GM21515 (cell line): ENCODE measurements around the gene SPOCK1.
"Not testable (repeated sequence)": the region's sequence is repeated elsewhere in the genome, so short reads cannot be mapped to it uniquely, and the experiment has no call there.

ENCODE experiments used
- ATAC-seq: cut with Tn5 transposase; IDR thresholded peaks from one replicate; pipeline ENCODE4 v1.9.1; 2021; ENCODE audit not compliant: unreplicated experiment

Gene SPOCK1

GRCh38 chr5:137233726-137234125, 265.4 kb downstream of the SPOCK1 start:
- ATAC-seq: no peak

- ATAC-seq: not testable (repeated sequence)
These were observed 265.8 kb downstream of the SPOCK1 start for GRCh38 chr5:137233304-137233703.

GRCh38 chr5:137231540-137231939, 267.6 kb downstream of the SPOCK1 start:
- no peak for ATAC-seq

GRCh38 chr5:137228816-137229215, 270.3 kb downstream of the SPOCK1 start:
- no peak for ATAC-seq

GRCh38 chr5:137226081-137226480, 273.0 kb downstream of the SPOCK1 start:
- no peak for ATAC-seq

- ATAC-seq: no peak
These were observed 275.5 kb downstream of the SPOCK1 start for GRCh38 chr5:137223324-137224295.

- ATAC-seq: no peak
These were observed 277.2 kb downstream of the SPOCK1 start for GRCh38 chr5:137221943-137222342.

- ATAC-seq: peak; percentile 86
These were observed 278.6 kb downstream of the SPOCK1 start for GRCh38 chr5:137220523-137220927.

GRCh38 chr5:137218896-137219295, 280.2 kb downstream of the SPOCK1 start:
- no peak for ATAC-seq

GRCh38 chr5:137218471-137218870, 280.7 kb downstream of the SPOCK1 start:
- no peak for ATAC-seq

- ATAC-seq: no peak
These were observed 281.4 kb downstream of the SPOCK1 start for GRCh38 chr5:137217599-137218200.

GRCh38 chr5:137216976-137217598, 282.0 kb downstream of the SPOCK1 start:
- no peak for ATAC-seq

GRCh38 chr5:137215780-137216179, 283.3 kb downstream of the SPOCK1 start:
- no peak for ATAC-seq

- ATAC-seq: no peak
These were observed 283.9 kb downstream of the SPOCK1 start for GRCh38 chr5:137215261-137215660.

GRCh38 chr5:137214446-137215189, 284.5 kb downstream of the SPOCK1 start:
- ATAC-seq: no peak

- ATAC-seq: no peak
These were observed 286.7 kb downstream of the SPOCK1 start for GRCh38 chr5:137212471-137212870.

- no peak for ATAC-seq
These were observed 289.8 kb downstream of the SPOCK1 start for GRCh38 chr5:137209232-137209809.

GRCh38 chr5:137207023-137207760, 291.9 kb downstream of the SPOCK1 start:
- no peak for ATAC-seq

- ATAC-seq: no peak
These were observed 293.0 kb downstream of the SPOCK1 start for GRCh38 chr5:137206030-137206715.
